Activated CD4-positive, alpha-beta T cell treated with anti-CD3 and anti-CD28 coated beads, Interleukin-2, amount 50 U/mL, for 48 hours (primary cell): ENCODE measurements around the gene AP3D1.
A peak's percentile ranks its signal among the peaks of the same experiment; 100 is the strongest.

Source experiments
- DNase-seq, 2 experiments: peaks; one replicate each; pipeline ENCODE4 v3.0.0-alpha.2; 2020

AP3D1 gene

DNA sequence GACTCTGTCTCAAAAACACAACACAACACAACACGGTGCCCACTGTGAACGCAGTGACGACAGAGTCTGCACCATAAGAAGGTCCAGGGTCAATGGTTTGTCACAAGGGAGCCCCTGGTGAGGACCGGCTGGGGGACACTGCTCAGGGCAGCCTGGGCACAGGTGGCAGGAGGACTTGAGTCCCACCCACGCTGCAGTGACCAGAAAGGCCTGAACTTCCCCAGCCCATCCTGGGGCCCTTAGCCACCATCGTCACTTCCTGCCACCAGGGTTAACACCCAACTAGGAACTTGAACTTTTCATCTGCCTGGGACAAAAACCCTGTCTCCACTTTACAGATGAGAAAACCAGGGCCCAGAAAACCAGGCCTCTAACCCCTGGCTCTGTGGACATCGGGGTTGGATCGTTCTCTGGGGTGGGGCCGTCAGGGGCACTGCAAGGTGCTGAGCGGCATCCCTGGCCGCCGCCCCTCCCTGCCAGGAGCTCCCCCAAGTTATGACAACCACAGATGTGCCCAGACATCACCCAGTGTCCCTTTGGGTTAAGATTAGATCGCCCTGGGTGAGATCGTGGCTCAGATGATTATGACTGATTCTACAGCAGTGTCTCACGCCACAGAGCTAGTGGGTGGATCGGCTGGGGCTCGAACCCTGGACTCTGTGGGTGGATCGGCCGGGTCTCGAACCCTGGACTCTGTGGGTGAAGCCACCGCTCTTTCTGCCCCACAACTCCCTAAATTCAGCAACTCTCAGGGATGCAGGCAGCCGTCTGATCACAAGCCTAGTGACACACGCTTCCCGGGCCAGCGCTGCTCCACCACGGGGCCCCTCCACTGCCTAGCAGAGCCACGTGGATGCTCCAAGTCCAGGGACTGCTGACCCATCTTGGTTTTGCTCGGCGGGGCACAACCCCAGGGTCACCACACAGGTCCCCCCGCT, 69.2 kb downstream of the AP3D1 start:
- DNase-seq: peak; percentile 50 to 65

- no peak for DNase-seq
Measured at GRCh38 chr19:2080336-2080988, 70.9 kb downstream of the AP3D1 start.

DNA sequence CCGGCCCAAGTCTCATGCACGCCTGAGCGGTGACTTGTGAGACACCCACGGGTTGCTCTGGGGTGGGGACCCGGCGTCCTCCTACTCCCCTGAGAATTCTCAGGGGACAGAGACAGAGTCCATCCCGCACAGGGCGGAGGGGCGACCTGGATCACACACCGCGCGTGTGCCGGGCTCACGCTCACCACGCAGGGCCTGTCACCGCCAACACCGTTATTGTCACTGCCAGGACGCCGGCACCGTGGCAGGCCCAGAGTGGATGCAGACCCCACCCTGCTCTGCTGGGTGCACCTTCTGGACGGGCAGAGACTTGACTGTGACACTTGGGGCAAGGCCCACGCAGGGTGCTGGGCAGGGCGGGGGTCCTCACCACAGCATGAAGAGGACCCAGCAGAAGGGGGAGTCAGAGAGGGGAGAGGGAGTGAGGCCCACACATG, 71.5 kb downstream of the AP3D1 start:
- no peak for DNase-seq

- no peak for DNase-seq
Measured at GRCh38 chr19:2079076-2079864, 72.1 kb downstream of the AP3D1 start.

- DNase-seq: no peak
Measured at GRCh38 chr19:2077833-2078619, 73.3 kb downstream of the AP3D1 start.

GRCh38 chr19:2077398-2077797, 74.0 kb downstream of the AP3D1 start:
- no peak for DNase-seq

GRCh38 chr19:2076526-2076944, 74.8 kb downstream of the AP3D1 start:
- DNase-seq: no peak

- no peak for DNase-seq
Measured at GRCh38 chr19:2072757-2073551, 78.4 kb downstream of the AP3D1 start.

GRCh38 chr19:2070986-2071673, 80.2 kb downstream of the AP3D1 start:
- DNase-seq: no peak

GRCh38 chr19:2070436-2070827, 80.9 kb downstream of the AP3D1 start:
- DNase-seq: no peak

DNA sequence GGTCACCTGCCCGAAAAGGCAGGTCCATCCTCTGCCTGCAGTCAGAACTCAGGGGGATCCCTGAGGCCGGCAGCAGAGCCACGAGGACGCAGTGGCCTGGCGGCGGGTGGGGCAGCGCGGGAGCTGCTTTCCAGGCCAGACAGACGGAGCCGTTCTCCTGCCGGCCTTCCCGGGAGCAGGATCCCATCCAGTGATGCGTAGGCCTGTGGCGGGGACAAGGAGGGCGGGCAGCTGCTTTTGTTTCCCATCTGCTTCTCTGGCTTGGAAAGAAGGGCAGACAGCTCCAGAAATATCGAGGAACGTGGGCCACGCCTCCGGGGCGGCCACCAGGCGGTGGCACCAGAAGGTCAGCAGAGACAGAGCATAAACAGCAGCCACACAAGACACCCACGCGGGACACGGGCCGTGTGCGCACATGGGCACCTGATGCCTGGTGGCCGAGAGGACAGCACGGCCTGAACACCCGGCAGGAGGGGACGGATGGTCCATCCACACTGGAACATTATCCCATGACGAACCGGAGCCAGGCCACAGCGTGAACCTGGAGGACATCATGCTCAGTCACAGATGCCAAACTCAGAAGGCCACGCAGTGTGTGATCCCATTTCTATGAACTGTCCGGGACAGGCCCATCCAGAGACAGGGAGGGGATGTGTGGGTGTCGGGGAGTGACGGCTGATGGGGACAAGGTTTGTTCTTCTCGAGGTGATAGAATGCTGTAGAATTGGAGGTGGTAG, 86.4 kb downstream of the AP3D1 start:
- DNase-seq: no peak

- DNase-seq: no peak
Measured at GRCh38 chr19:2064395-2064787, 87.0 kb downstream of the AP3D1 start.

- DNase-seq: no peak
Measured at GRCh38 chr19:2063824-2064223, 87.5 kb downstream of the AP3D1 start.

DNA sequence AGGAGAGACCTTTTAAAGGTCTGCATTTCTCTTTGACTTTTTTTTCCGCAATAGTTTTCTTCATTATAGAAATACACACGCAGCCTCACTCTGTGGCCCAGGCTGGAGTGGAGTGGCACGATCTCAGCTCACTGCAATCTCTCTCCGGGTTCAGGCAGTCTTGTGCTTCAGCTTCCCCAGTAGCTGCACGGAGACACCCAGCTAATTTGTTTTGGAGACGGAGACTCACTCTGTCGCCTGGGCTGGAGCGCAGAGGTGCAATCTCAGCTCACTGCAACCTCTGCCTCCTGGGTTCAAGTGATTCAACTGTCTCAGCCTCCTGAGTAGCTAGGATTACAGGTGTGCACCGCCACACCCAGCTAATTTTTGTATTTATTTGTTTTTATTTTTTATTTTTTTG, 88.6 kb downstream of the AP3D1 start:
- DNase-seq: no peak

DNA sequence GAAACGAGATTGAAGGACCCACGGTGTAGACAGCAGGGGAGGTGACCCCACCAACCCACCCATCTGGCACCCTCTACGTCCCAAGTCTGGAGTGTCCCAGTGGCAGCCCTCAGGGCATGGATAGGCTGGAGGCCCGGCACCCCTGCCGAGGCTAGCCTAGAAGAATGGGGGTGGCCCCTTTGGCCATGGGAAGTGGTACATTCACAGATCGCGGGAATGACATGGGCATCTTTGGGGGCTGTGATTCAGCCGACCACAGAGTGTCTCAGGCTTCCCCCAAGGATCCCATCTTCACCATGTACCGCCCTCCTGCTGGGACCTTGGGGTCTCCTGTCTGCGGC, 89.0 kb downstream of the AP3D1 start:
- DNase-seq: no peak

DNA sequence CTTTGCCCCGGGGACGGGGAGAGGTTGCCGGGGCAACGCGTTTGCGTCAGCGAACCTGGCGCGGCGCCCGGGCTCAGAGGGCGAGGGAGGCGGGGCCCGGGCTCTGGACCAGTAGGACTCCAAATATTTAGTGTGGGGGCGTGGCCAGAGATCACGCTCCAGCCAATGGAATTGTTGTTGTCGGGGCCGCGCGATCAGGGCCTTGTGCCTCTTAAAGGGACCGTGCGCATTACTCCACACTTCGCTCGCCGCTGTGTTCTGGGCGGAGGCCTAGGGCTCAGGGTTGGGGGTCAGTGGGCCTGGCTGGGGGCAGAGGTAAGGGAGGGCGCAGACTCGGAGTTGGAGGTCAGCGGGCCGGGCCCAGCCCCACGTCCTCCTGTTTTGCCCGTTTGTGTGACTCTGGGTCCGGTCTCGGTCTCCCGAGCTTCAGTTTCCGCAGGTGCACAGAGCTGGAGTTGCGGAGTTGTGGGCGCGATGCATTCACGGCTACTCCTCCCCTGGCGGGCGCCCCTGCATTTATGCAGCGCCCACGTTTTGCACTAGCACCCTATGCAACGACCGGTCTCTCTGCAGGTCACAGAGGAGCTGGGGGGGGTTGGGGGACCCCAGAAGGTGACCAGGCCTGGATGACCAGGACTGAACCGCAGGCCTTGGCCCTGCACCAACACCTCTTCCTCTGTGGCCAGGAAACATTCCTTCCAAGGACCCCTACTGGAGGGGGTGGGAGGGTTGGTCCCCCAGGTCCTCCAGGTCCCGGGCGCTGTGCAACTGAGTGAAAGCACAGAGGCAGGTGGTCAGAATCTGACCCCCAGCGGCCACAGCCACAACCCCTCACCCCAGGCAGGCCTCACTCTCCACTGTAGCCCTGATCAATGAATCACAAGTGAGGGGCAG, 89.6 kb downstream of the AP3D1 start:
- DNase-seq: peak; percentile 99

GRCh38 chr19:2060884-2061494, 90.4 kb downstream of the AP3D1 start:
- peak; percentile 60 to 67 for DNase-seq

GRCh38 chr19:2059422-2060201, 91.8 kb downstream of the AP3D1 start:
- no peak for DNase-seq
